ENCODE data around the gene C4orf54.

C4orf54 gene

GRCh38 chr4:99645036-99645435, 12.6 kb downstream of the C4orf54 start:
- Histone ChIP-seq H3K4me1 (ENCODE audit: low read length) (no peaks in the 10 kb centered on the region), H4K20me1 (ENCODE audit: insufficient read depth, low read length) (no peaks in the 10 kb centered on the region), H3K9ac (ENCODE audit: low read length) (no peak overlapping the region), H3K9me3 (ENCODE audit: insufficient read depth, low read length) (no peaks in the 10 kb centered on the region), H3K27me3 (ENCODE audit: low read depth, low read length) (no peaks in the 10 kb centered on the region), H3K36me3 (replicated peaks; ENCODE audit: low read depth, low read length) (no peaks in the 10 kb centered on the region), H3K4me2 (ENCODE audit: low read length) (no peak overlapping the region), H3K4me3 (ENCODE audit: low read length) (no peak overlapping the region), H3K79me2 (ENCODE audit: low read length) (no peaks in the 10 kb centered on the region), H2AFZ (ENCODE audit: low read depth, low read length) (no peak overlapping the region), H3K27ac (ENCODE audit: low read length) (no peak overlapping the region)
- TF ChIP-seq EZH2phosphoT487 (IDR thresholded peaks at IDR 0.05; ENCODE audit: low read depth) (no peak), CTCF (IDR thresholded peaks at IDR 0.05; ENCODE audit: low read depth, low read length) (no peak)

DNA sequence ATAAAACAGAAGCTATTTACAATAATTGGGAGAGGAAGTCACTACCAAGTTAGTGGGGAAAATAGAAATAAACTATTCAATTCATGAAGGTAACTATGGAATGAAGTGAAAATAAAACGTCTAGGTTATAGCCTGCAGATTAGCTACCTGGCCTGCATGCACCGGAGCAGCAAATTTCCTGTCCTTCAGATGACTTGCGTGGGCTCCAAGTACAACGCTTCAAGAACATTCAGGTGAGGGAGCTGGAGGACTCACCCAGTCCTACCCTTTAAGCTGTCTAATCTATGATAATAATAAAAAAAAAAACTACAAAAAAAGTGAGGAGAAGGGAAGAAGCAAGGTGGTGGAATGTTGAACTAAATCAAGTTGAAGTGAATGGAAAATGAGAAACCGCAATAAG, 13.2 kb downstream of the C4orf54 start:
- H3K27ac ChIP-seq (ENCODE audit: low read length), result no peak overlapping the region
- H4K20me1 ChIP-seq (ENCODE audit: insufficient read depth, low read length), result no peaks in the 10 kb centered on the region
- H3K36me3 ChIP-seq (replicated peaks; ENCODE audit: low read depth, low read length), result no peaks in the 10 kb centered on the region
- H3K9ac ChIP-seq (ENCODE audit: low read length), result no peak overlapping the region
- no peak for TF ChIP-seq EZH2phosphoT487 (IDR thresholded peaks at IDR 0.05; ENCODE audit: low read depth)
- TF ChIP-seq CTCF (IDR thresholded peaks at IDR 0.05; ENCODE audit: low read depth, low read length), result no peak
- H3K4me1 ChIP-seq (ENCODE audit: low read length), result no peaks in the 10 kb centered on the region
- H3K4me2 ChIP-seq (ENCODE audit: low read length), result no peak overlapping the region
- no peaks in the 10 kb centered on the region for H3K27me3 ChIP-seq (ENCODE audit: low read depth, low read length)
- H2AFZ ChIP-seq (ENCODE audit: low read depth, low read length), result no peak overlapping the region
- H3K79me2 ChIP-seq (ENCODE audit: low read length), result no peaks in the 10 kb centered on the region
- H3K9me3 ChIP-seq (ENCODE audit: insufficient read depth, low read length), result no peaks in the 10 kb centered on the region
- no peak overlapping the region for H3K4me3 ChIP-seq (ENCODE audit: low read length)

GRCh38 chr4:99642725-99643489, 14.7 kb downstream of the C4orf54 start:
- no peak overlapping the region for H3K27ac ChIP-seq (ENCODE audit: low read length)
- no peak overlapping the region for H2AFZ ChIP-seq (ENCODE audit: low read depth, low read length)
- H3K4me2 ChIP-seq (ENCODE audit: low read length), result no peak overlapping the region
- no peak overlapping the region for H3K4me3 ChIP-seq (ENCODE audit: low read length)
- H4K20me1 ChIP-seq (ENCODE audit: insufficient read depth, low read length), result no peaks in the 10 kb centered on the region
- H3K9me3 ChIP-seq (ENCODE audit: insufficient read depth, low read length), result no peaks in the 10 kb centered on the region
- H3K36me3 ChIP-seq (replicated peaks; ENCODE audit: low read depth, low read length), result no peaks in the 10 kb centered on the region
- H3K9ac ChIP-seq (ENCODE audit: low read length), result no peak overlapping the region
- no peaks in the 10 kb centered on the region for H3K27me3 ChIP-seq (ENCODE audit: low read depth, low read length)
- H3K4me1 ChIP-seq (ENCODE audit: low read length), result no peaks in the 10 kb centered on the region
- TF ChIP-seq EZH2phosphoT487 (IDR thresholded peaks at IDR 0.05; ENCODE audit: low read depth) (no peak), CTCF (IDR thresholded peaks at IDR 0.05; ENCODE audit: low read depth, low read length) (no peak)
- no peaks in the 10 kb centered on the region for H3K79me2 ChIP-seq (ENCODE audit: low read length)

GRCh38 chr4:99640676-99641075, 17.0 kb downstream of the C4orf54 start:
- no peak for TF ChIP-seq CTCF (IDR thresholded peaks at IDR 0.05; ENCODE audit: low read depth, low read length)
- TF ChIP-seq EZH2phosphoT487 (IDR thresholded peaks at IDR 0.05; ENCODE audit: low read depth), result no peak
- Histone ChIP-seq H3K4me1 (ENCODE audit: low read length) (no peaks in the 10 kb centered on the region), H3K4me3 (ENCODE audit: low read length) (no peak overlapping the region), H3K4me2 (ENCODE audit: low read length) (no peak overlapping the region), H4K20me1 (ENCODE audit: insufficient read depth, low read length) (no peaks in the 10 kb centered on the region), H3K27me3 (ENCODE audit: low read depth, low read length) (no peaks in the 10 kb centered on the region), H3K79me2 (ENCODE audit: low read length) (no peaks in the 10 kb centered on the region), H2AFZ (ENCODE audit: low read depth, low read length) (no peak overlapping the region), H3K27ac (ENCODE audit: low read length) (no peak overlapping the region), H3K9me3 (ENCODE audit: insufficient read depth, low read length) (no peaks in the 10 kb centered on the region), H3K36me3 (replicated peaks; ENCODE audit: low read depth, low read length) (no peaks in the 10 kb centered on the region), H3K9ac (ENCODE audit: low read length) (no peak overlapping the region)
